ENCODE data around the gene VWF. TPM values are rescaled to one million over a fixed set of nuclear protein-coding genes. Genes with fewer than 3 reads are reported as not detected.

The VWF gene
- total RNA-seq, 1 experiment from 2014 or later, result not detected

DNA sequence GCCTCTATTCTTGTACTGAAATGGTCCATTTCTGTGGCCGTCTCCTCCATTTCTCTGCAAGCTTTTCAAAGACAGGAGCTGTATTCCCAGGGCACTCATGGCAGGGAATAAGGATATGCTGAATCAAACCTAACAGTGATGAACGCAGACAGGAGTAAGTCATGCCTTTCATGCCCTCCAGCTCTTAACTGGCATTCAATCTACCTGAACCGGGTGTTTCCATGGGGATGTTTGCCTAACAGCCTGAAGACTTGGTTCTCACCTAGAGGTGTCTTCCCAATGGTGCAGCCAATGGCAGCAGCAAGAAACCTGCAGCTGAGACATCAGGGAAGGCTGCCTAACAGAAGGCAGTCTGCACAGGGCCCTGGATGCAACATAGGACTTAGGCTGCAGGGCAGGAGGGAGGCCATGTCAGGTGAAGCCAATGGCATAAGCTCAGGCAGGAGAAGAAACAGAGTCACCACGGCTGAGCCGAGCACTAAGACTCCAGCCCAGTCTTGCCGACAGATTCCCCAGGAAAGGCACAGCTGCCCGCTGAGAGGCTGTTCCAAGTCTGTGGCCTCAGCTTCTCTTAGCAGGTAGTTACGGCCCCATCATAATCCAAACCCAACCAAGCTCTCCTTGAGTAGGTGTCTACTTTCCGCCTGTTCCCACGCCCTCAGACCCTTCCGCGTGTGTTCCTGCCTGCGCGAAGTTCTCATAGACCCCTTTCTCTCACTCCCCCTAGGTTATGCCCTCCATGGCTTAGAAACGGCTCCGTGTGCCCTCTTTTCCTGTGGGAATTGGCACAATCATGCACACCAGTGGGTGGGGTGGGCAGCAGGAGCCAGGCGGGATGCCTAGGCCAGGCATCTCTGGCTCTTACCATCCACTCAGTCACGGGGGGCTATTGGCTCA, 44.1 kb downstream of the VWF start:
- DNase-seq, result no peak
- no peaks in the 10 kb centered on the region for H3K36me3 ChIP-seq (ENCODE audit: low read depth, low read length)
- intact Hi-C loops (cut with micrococcal nuclease), result no loop called here

DNA sequence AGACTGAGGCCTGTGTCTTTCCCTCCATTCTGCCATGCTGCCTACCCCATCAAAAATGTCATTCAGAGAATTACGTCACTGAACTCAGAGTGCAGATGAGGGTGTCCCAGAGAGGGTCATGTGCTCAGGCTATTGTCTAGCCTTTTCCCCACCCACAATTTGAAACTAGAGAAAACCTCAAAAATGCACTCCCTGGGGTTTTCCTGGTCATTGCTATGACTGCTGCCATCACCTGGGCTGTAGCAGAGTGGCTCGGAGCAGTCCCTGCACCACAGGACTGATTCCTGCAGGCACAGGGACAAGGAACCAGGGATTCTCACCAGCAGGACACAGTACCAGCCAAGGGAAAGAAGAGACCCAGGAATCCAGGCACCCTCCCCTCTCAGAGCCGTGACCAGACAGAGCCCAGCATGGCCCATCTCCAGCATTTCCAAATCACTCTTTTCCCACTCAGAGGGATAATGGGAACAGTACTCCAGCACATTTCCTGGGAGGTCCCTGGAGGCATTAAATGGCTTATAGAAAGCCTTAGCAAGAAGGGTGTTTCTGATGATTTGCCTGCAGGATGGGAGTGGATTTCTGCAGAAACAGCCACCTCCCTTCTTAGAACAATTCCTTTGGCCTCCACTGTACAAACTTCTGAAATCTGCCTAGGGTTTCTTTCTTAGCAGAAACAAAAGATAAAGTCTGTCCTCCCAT, 45.9 kb downstream of the VWF start:
- Histone ChIP-seq H3K27me3 (ENCODE audit: low read length) (no peaks in the 10 kb centered on the region), H3K4me3 (ENCODE audit: low read length) (no peak overlapping the region), H3K27ac (ENCODE audit: low read length) (no peak overlapping the region), H3K79me2 (ENCODE audit: low read length) (no peaks in the 10 kb centered on the region), H4K20me1 (ENCODE audit: low read length) (no peaks in the 10 kb centered on the region), H3K4me2 (ENCODE audit: low read length) (no peak overlapping the region), H3K4me1 (ENCODE audit: insufficient read depth, low read length) (no peaks in the 10 kb centered on the region), H3F3A (ENCODE audit: low read length, unreplicated experiment) (no peaks in the 10 kb centered on the region), H3K9me2 (replicated peaks; ENCODE audit: low read length) (no peaks in the 10 kb centered on the region), H3K9me3 (ENCODE audit: low read length) (no peaks in the 10 kb centered on the region), H3K9ac (ENCODE audit: low read length) (no peak overlapping the region), H3K36me3 (ENCODE audit: low read depth, low read length) (no peaks in the 10 kb centered on the region), H2AFZ (ENCODE audit: low read length) (no peak overlapping the region)
- intact Hi-C loops (cut with micrococcal nuclease), result no loop called here
- POLR2A ChIA-PET (ENCODE audit: unreplicated experiment), result no interaction called here
- TF ChIP-seq EZH2 (IDR thresholded peaks at IDR 0.05; ENCODE audit: low read length, unreplicated experiment) (no peak), EZH2phosphoT487 (IDR thresholded peaks at IDR 0.05; ENCODE audit: borderline replicate concordance, low read length) (no peak)
- TF ChIP-seq, protein P1, sequence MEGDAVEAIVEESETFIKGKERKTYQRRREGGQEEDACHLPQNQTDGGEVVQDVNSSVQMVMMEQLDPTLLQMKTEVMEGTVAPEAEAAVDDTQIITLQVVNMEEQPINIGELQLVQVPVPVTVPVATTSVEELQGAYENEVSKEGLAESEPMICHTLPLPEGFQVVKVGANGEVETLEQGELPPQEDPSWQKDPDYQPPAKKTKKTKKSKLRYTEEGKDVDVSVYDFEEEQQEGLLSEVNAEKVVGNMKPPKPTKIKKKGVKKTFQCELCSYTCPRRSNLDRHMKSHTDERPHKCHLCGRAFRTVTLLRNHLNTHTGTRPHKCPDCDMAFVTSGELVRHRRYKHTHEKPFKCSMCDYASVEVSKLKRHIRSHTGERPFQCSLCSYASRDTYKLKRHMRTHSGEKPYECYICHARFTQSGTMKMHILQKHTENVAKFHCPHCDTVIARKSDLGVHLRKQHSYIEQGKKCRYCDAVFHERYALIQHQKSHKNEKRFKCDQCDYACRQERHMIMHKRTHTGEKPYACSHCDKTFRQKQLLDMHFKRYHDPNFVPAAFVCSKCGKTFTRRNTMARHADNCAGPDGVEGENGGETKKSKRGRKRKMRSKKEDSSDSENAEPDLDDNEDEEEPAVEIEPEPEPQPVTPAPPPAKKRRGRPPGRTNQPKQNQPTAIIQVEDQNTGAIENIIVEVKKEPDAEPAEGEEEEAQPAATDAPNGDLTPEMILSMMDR (conservative IDR thresholded peaks at IDR 0.05; ENCODE audit: low read depth, low read length), result no peak
- BruUV-seq (replicated peaks), result no TSS peak
- no peak for DNase-seq
- ATAC-seq, result no peak
- CTCF ChIA-PET, result no interaction called here

More for the DNA sequence above, 44.1 kb downstream of the VWF start:
- no TSS peak for BruUV-seq (replicated peaks)
- POLR2A ChIA-PET (ENCODE audit: unreplicated experiment), result no interaction called here
- Histone ChIP-seq H3K9me3 (ENCODE audit: low read length) (no peaks in the 10 kb centered on the region), H3K4me1 (ENCODE audit: insufficient read depth, low read length) (peaks cover 17% of the 10 kb centered on the region), H3K4me2 (ENCODE audit: low read length) (no peak overlapping the region), H3K9me2 (replicated peaks; ENCODE audit: low read length) (no peaks in the 10 kb centered on the region), H3K27ac (ENCODE audit: low read length) (no peak overlapping the region), H3K9ac (ENCODE audit: low read length) (no peak overlapping the region), H2AFZ (ENCODE audit: low read length) (no peak overlapping the region), H3F3A (ENCODE audit: low read length, unreplicated experiment) (no peaks in the 10 kb centered on the region), H3K27me3 (ENCODE audit: low read length) (no peaks in the 10 kb centered on the region), H3K4me3 (ENCODE audit: low read length) (no peak overlapping the region), H3K79me2 (ENCODE audit: low read length) (no peaks in the 10 kb centered on the region), H4K20me1 (ENCODE audit: low read length) (no peaks in the 10 kb centered on the region)
- no peak for ATAC-seq
- TF ChIP-seq EZH2 (IDR thresholded peaks at IDR 0.05; ENCODE audit: low read length, unreplicated experiment) (no peak), EZH2phosphoT487 (IDR thresholded peaks at IDR 0.05; ENCODE audit: borderline replicate concordance, low read length) (no peak)
- TF ChIP-seq, protein P1 (conservative IDR thresholded peaks at IDR 0.05; ENCODE audit: low read depth, low read length), result no peak
- CTCF ChIA-PET, result no interaction called here

DNA sequence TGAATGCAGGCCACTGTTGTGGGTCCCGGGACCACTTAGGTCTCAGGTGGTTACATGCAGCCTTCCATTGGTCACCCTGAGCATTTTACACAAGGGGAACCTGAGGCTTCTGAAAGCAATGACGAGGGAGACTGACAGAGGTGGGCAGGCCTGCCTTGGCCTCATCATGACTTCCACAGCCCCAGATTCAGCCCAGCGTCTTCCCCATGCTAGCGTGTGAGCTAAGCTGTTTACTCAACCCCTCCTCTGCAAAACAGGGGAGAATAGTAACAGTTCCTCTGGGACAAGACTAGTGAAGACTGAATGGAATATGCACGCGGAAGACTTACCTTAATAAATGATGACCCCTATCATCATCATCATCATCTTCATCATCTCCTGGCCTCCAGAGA, 46.8 kb downstream of the VWF start:
- TF ChIP-seq, protein P1 (conservative IDR thresholded peaks at IDR 0.05; ENCODE audit: low read depth, low read length), result no peak
- TF ChIP-seq EZH2phosphoT487 (IDR thresholded peaks at IDR 0.05; ENCODE audit: borderline replicate concordance, low read length), result no peak
- no peak for TF ChIP-seq EZH2 (IDR thresholded peaks at IDR 0.05; ENCODE audit: low read length, unreplicated experiment)
- no peak overlapping the region for H3K27ac ChIP-seq (ENCODE audit: low read length)
- ChIA-PET POLR2A (ENCODE audit: unreplicated experiment) (no interaction called here), CTCF (no interaction called here)
- no peak overlapping the region for H3K9ac ChIP-seq (ENCODE audit: low read length)
- DNase-seq (no peak), ATAC-seq (no peak)
- H3K79me2 ChIP-seq (ENCODE audit: low read length), result no peaks in the 10 kb centered on the region
- no TSS peak for BruUV-seq (replicated peaks)
- H3F3A ChIP-seq (ENCODE audit: low read length, unreplicated experiment), result no peaks in the 10 kb centered on the region
- intact Hi-C loops (cut with micrococcal nuclease), result no loop called here
- H3K9me3 ChIP-seq (ENCODE audit: low read length), result no peaks in the 10 kb centered on the region
- H3K4me3 ChIP-seq (ENCODE audit: low read length), result no peak overlapping the region
- no peaks in the 10 kb centered on the region for H3K36me3 ChIP-seq (ENCODE audit: low read depth, low read length)
- no peak overlapping the region for H3K4me2 ChIP-seq (ENCODE audit: low read length)
- no peaks in the 10 kb centered on the region for H4K20me1 ChIP-seq (ENCODE audit: low read length)
- H3K9me2 ChIP-seq (replicated peaks; ENCODE audit: low read length), result no peaks in the 10 kb centered on the region
- H3K27me3 ChIP-seq (ENCODE audit: low read length), result no peaks in the 10 kb centered on the region
- H2AFZ ChIP-seq (ENCODE audit: low read length), result no peak overlapping the region
- H3K4me1 ChIP-seq (ENCODE audit: insufficient read depth, low read length), result no peaks in the 10 kb centered on the region

Measured in PC-3 (cell line).